H9 (cell line): Measurements from ENCODE around the gene PDZD2. TPM values are rescaled to one million over a fixed set of nuclear protein-coding genes. Genes with fewer than 3 reads are reported as not detected.

Experiments used
- DNase-seq: peaks from one replicate; pipeline ENCODE4 v3.0.0-alpha.2; 2017
- H2AFZ ChIP-seq: one replicate; pipeline ENCODE4 v1.6.1; 2013; ENCODE audit warnings: mild to moderate bottlenecking, low read length, control low read depth, moderate library complexity
- H2AK5ac ChIP-seq: 2 replicates; pipeline ENCODE4 v1.6.1; 2013; ENCODE audit warnings: low read length, control low read depth, mixed read lengths; ENCODE audit not compliant: insufficient read length
- H2BK120ac ChIP-seq: one replicate; pipeline ENCODE4 v1.6.1; 2013; ENCODE audit warnings: low read depth, mild to moderate bottlenecking, low read length, control low read depth, inconsistent platforms; ENCODE audit not compliant: poor library complexity, severe bottlenecking
- H2BK12ac ChIP-seq: 2 replicates; pipeline ENCODE4 v1.6.1; 2013; ENCODE audit warnings: low read length, control low read depth, mixed read lengths, low read depth; ENCODE audit not compliant: insufficient read length
- H2BK15ac ChIP-seq: 2 replicates; pipeline ENCODE4 v1.6.1; 2013; ENCODE audit warnings: low read depth, low read length, control low read depth
- H2BK20ac ChIP-seq: one replicate; pipeline ENCODE4 v1.6.1; 2013; ENCODE audit warnings: low read depth, mild to moderate bottlenecking, low read length, control low read depth, inconsistent platforms; ENCODE audit not compliant: poor library complexity, severe bottlenecking
- H2BK5ac ChIP-seq: 2 replicates; pipeline ENCODE4 v1.6.1; 2013; ENCODE audit warnings: low read length, control low read depth, mixed read lengths; ENCODE audit not compliant: insufficient read length
- H3K14ac ChIP-seq: 2 replicates; pipeline ENCODE4 v1.6.1; 2013; ENCODE audit warnings: low read length, control low read depth; ENCODE audit not compliant: insufficient read depth
- H3K18ac ChIP-seq: 2 replicates; pipeline ENCODE4 v1.6.1; 2013; ENCODE audit warnings: low read depth, mild to moderate bottlenecking, mixed read lengths, low read length, control low read depth; ENCODE audit not compliant: insufficient read length
- H3K23ac ChIP-seq: 2 replicates; pipeline ENCODE4 v1.6.1; 2013; ENCODE audit warnings: low read length, control low read depth, mixed read lengths, low read depth; ENCODE audit not compliant: insufficient read length
- H3K23me2 ChIP-seq: 2 replicates; pipeline ENCODE4 v1.6.1; 2013; ENCODE audit warnings: low read depth, mild to moderate bottlenecking, mixed read lengths, low read length, control low read depth; ENCODE audit not compliant: insufficient read length, poor library complexity, severe bottlenecking
- H3K27ac ChIP-seq: 2 replicates; pipeline ENCODE4 v1.5.1; 2013; ENCODE audit warnings: low read length, control low read depth, mixed read lengths, low read depth; ENCODE audit not compliant: insufficient read length
- H3K27me3 ChIP-seq: 2 replicates; pipeline ENCODE4 v1.6.1; 2013; ENCODE audit warnings: low read length, control low read depth, inconsistent platforms; ENCODE audit not compliant: insufficient read depth
- H3K4ac ChIP-seq: 2 replicates; pipeline ENCODE4 v1.6.1; 2013; ENCODE audit warnings: low read depth, mild to moderate bottlenecking, control low read depth, inconsistent platforms, low read length, moderate library complexity
- H3K4me1 ChIP-seq: 2 replicates; pipeline ENCODE4 v1.6.1; 2013; ENCODE audit warnings: low read length, control low read depth, inconsistent platforms; ENCODE audit not compliant: insufficient read depth
- H3K4me2 ChIP-seq: 2 replicates; pipeline ENCODE4 v1.6.1; 2013; ENCODE audit warnings: low read length, control low read depth, mixed read lengths; ENCODE audit not compliant: insufficient read length, insufficient read depth
- H3K56ac ChIP-seq: 2 replicates; pipeline ENCODE4 v1.6.1; 2013; ENCODE audit warnings: low read depth, mild to moderate bottlenecking, mixed read lengths, low read length, control low read depth; ENCODE audit not compliant: insufficient read length
- H3K79me1 ChIP-seq: 2 replicates; pipeline ENCODE4 v1.6.1; 2013; ENCODE audit warnings: low read depth, mild to moderate bottlenecking, moderate library complexity, low read length, control low read depth, inconsistent platforms; ENCODE audit not compliant: insufficient read depth, poor library complexity, severe bottlenecking
- H3K79me2 ChIP-seq: 2 replicates; pipeline ENCODE4 v1.6.1; 2013; ENCODE audit warnings: low read length, control low read depth, inconsistent platforms; ENCODE audit not compliant: insufficient read depth
- H3K9ac ChIP-seq: 2 replicates; pipeline ENCODE4 v1.6.1; 2013; ENCODE audit warnings: low read length, control low read depth, mixed read lengths; ENCODE audit not compliant: insufficient read length; ENCODE audit errors: extremely low read depth
- H3K9me3 ChIP-seq: one replicate; pipeline ENCODE4 v1.6.1; 2013; ENCODE audit warnings: low read depth, low read length, inconsistent platforms; ENCODE audit not compliant: control insufficient read depth
- H3T11ph ChIP-seq: one replicate; pipeline ENCODE4 v1.6.1; 2013; ENCODE audit warnings: mild to moderate bottlenecking, low read length, control low read depth, inconsistent platforms
- H4K20me1 ChIP-seq: one replicate; pipeline ENCODE4 v1.6.1; 2013; ENCODE audit not compliant: control insufficient read depth, insufficient read length, insufficient read depth
- H4K5ac ChIP-seq: 2 replicates; pipeline ENCODE4 v1.6.1; 2013; ENCODE audit warnings: low read depth, mild to moderate bottlenecking, mixed read lengths, low read length, control low read depth; ENCODE audit not compliant: insufficient read length
- H4K8ac ChIP-seq: replicated peaks from 2 replicates; pipeline ENCODE4 v1.6.1; 2013; ENCODE audit warnings: low read length, control low read depth, mixed read lengths, low read depth; ENCODE audit not compliant: insufficient read length
- H4K91ac ChIP-seq: 2 replicates; pipeline ENCODE4 v1.6.1; 2013; ENCODE audit warnings: low read depth, mild to moderate bottlenecking, moderate library complexity, mixed read lengths, low read length, control low read depth; ENCODE audit not compliant: insufficient read length
- H3K27ac Mint-ChIP-seq, 3 experiments: 2 replicates in 2 of 3; 3 replicates in 1 of 3; pipeline ENCODE4 v1.8.0; 2020 to 2021; ENCODE audit warnings: mixed read lengths in 3 of 3, mild to moderate bottlenecking in 1 of 3, moderate library complexity in 1 of 3
- H3K27me3 Mint-ChIP-seq: 2 replicates; pipeline ENCODE4 v1.8.0; 2021; ENCODE audit warnings: low read depth, mild to moderate bottlenecking, moderate library complexity, mixed read lengths
- H3K36me3 Mint-ChIP-seq, 3 experiments: 2 replicates in 2 of 3; 3 replicates in 1 of 3; pipeline ENCODE4 v1.8.0; 2020 to 2021; ENCODE audit warnings: low read depth in 3 of 3, mixed read lengths in 3 of 3; ENCODE audit not compliant: insufficient read depth in 1 of 3
- H3K4me1 Mint-ChIP-seq, 2 experiments: 2 replicates each; pipeline ENCODE4 v1.8.0; 2020; ENCODE audit warnings: mixed read lengths in 2 of 2
- H3K4me3 Mint-ChIP-seq, 2 experiments: 2 replicates in 1 of 2; 3 replicates in 1 of 2; pipeline ENCODE4 v1.8.0; 2020 to 2021; ENCODE audit warnings: mild to moderate bottlenecking in 2 of 2, mixed read lengths in 2 of 2, moderate library complexity in 1 of 2
- H3K9me3 Mint-ChIP-seq, 2 experiments: 2 replicates in 1 of 2; 3 replicates in 1 of 2; pipeline ENCODE4 v1.8.0; 2020; ENCODE audit warnings: mild to moderate bottlenecking in 2 of 2, mixed read lengths in 2 of 2, moderate library complexity in 1 of 2
- CTCF ChIP-seq: fragments of 200-600 bp; sonication (generic); conservative IDR thresholded peaks from 3 replicates; pipeline ENCODE4 v1.8.0; 2021; ENCODE audit warnings: antibody characterized with exemption, mild to moderate bottlenecking
- WGBS: extraction: QIAGEN DNeasy Blood & Tissue Kit; methylation state at CpG from one replicate; pipeline ENCODE4 v1.1.7; 2013; ENCODE audit warnings: missing lambda C conversion rate, low lambda C conversion rate, mixed read lengths; ENCODE audit not compliant: insufficient read length; ENCODE audit errors: extremely low coverage; 5-methylcytosine and 5-hydroxymethylcytosine counted together
- total RNA-seq: library from RNA; stranded (reverse); gene quantifications from 2 replicates; pipeline ENCODE4 v1.2.1, GENCODE V29; 2021

The PDZD2 gene
- total RNA-seq, 1 experiment from 2014 or later, result 9.9 TPM

- Histone ChIP-seq H4K8ac (no peak overlapping the region), H2BK15ac (no peak overlapping the region), H3K14ac (no peak overlapping the region), H3K79me1 (no peaks in the 10 kb centered on the region), H3K23me2 (no peaks in the 10 kb centered on the region), H2AFZ (no peak overlapping the region), H2BK120ac (no peak overlapping the region), H3K27ac (no peak overlapping the region), H3K9me3 (no peaks in the 10 kb centered on the region), H2BK20ac (no peak overlapping the region), H2AK5ac (no peak overlapping the region), H3K4me2 (no peak overlapping the region), H3K18ac (no peak overlapping the region), H4K5ac (no peak overlapping the region), H3K4me1 (no peaks in the 10 kb centered on the region), H3K27me3 (no peaks in the 10 kb centered on the region), H4K20me1 (no peaks in the 10 kb centered on the region), H3K56ac (no peak overlapping the region), H3K79me2 (no peaks in the 10 kb centered on the region), H4K91ac (no peak overlapping the region), H2BK5ac (no peak overlapping the region), H3K23ac (no peak overlapping the region), H3K4ac (no peak overlapping the region), H2BK12ac (no peak overlapping the region), H3T11ph (no peak overlapping the region), H3K9ac (no peak overlapping the region)
- Mint-ChIP-seq H3K4me3 (no peak overlapping the region), H3K9me3 (peaks cover 0 to 2% of the 10 kb centered on the region in 2 experiments; a peak in 2 of 5 replicates), H3K4me1 (0 out of 4 replicates have a peak, but pooled peaks cover 0 to 2% of the 10 kb centered on the region in 2 experiments), H3K27ac (no peak overlapping the region), H3K27me3 (no peaks in the 10 kb centered on the region), H3K36me3 (peaks cover 0 to 3% (median 0%) of the 10 kb centered on the region in 3 experiments; a peak in 1 of 7 replicates)
- no peak for TF ChIP-seq CTCF
- no peak for DNase-seq
- no CpG with 5 or more reads among the region's 4 CpGs for WGBS
Observed at GRCh38 chr5:31941151-31941755, 302.3 kb downstream of the PDZD2 start.
